K562 (cell line): ENCODE data around the gene DLGAP1.

Experiments
- CTCF ChIP-seq, 3 experiments: IDR thresholded peaks in 2 of 3; conservative IDR thresholded peaks in 1 of 3; 2 replicates each; pipeline ENCODE4 v1.5.1; 2011 to 2012; ENCODE audit warnings: low read length in 3 of 3, mild to moderate bottlenecking in 3 of 3, control low read depth in 2 of 3, improper control_type of control experiment in 1 of 3, inconsistent platforms in 1 of 3, low read depth in 1 of 3, mixed read lengths in 1 of 3, moderate library complexity in 1 of 3; ENCODE audit not compliant: insufficient read depth in 2 of 3
- DIDO1 ChIP-seq: fragments of 450-650 bp; IDR thresholded peaks from 2 replicates; pipeline ENCODE4 v1.6.1; 2016; ENCODE audit warnings: low read depth, missing biosample characterization, missing genetic modification characterization
- ETV6 ChIP-seq, 3 experiments: fragments of 150-350 bp in 1 of 3; sonication (generic) in 1 of 3; formaldehyde crosslinking in 1 of 3; IDR thresholded peaks; 2 replicates each; pipeline versions ENCODE4 v1.6.1 to v1.8.0; 2014 to 2022; ENCODE audit warnings: borderline replicate concordance in 2 of 3, low read depth in 2 of 3, antibody characterized with exemption in 1 of 3, low read length in 1 of 3, mild to moderate bottlenecking in 1 of 3, missing genetic modification reagents in 1 of 3
- FOXK2 ChIP-seq, 2 experiments: fragments of 450-650 bp; IDR thresholded peaks in 1 of 2; conservative IDR thresholded peaks in 1 of 2; 2 replicates each; pipeline ENCODE4 v1.6.1; 2016; ENCODE audit warnings: low read depth in 2 of 2, mild to moderate bottlenecking in 1 of 2
- HNRNPLL ChIP-seq: fragments of 200-400 bp; formaldehyde crosslinking; IDR thresholded peaks from 2 replicates; pipeline ENCODE4 v1.6.1; 2017; ENCODE audit warnings: low read length, low read depth, mild to moderate bottlenecking; ENCODE audit not compliant: poor library complexity, severe bottlenecking
- HNRNPUL1 ChIP-seq: fragments of 200-400 bp; formaldehyde crosslinking; IDR thresholded peaks from 2 replicates; pipeline ENCODE4 v1.6.1; 2017; ENCODE audit warnings: low read length
- ID3 ChIP-seq, 2 experiments: fragments of 250-450 bp in 1 of 2; fragments of 450-650 bp in 1 of 2; sonication (Bioruptor Pico) in 1 of 2; IDR thresholded peaks; 2 replicates each; pipeline versions ENCODE4 v1.6.1 to v1.8.0; 2016 to 2021; ENCODE audit warnings: mild to moderate bottlenecking in 2 of 2, moderate library complexity in 2 of 2, missing compliant biosample characterization in 1 of 2, missing genetic modification characterization in 1 of 2
- MAX ChIP-seq: sonication (generic); formaldehyde crosslinking; IDR thresholded peaks from 2 replicates; pipeline ENCODE4 v1.9.0; 2022; ENCODE audit warnings: mild to moderate bottlenecking, missing genetic modification reagents
- MAZ ChIP-seq, 2 experiments: fragments of 450-650 bp in 1 of 2; sonication (generic) in 1 of 2; formaldehyde crosslinking; IDR thresholded peaks in 1 of 2; conservative IDR thresholded peaks in 1 of 2; 2 replicates each; pipeline versions ENCODE4 v1.4.0 to v1.5.0; 2020; ENCODE audit warnings: mild to moderate bottlenecking in 1 of 2, missing genetic modification reagents in 1 of 2
- MTA1 ChIP-seq: fragments of 450-650 bp; IDR thresholded peaks from 2 replicates; pipeline ENCODE4 v1.6.1; 2017; ENCODE audit warnings: borderline replicate concordance
- MYNN ChIP-seq, 2 experiments: sonication (generic); formaldehyde crosslinking in 1 of 2; IDR thresholded peaks; 2 replicates each; pipeline versions ENCODE4 v1.5.0 to v1.6.1; 2016 to 2020; ENCODE audit warnings: antibody characterized with exemption in 1 of 2, missing genetic modification reagents in 1 of 2
- POLR2AphosphoS5 ChIP-seq: IDR thresholded peaks from 2 replicates; pipeline ENCODE4 v1.6.1; 2011; ENCODE audit warnings: mild to moderate bottlenecking, low read depth, low read length, moderate library complexity; ENCODE audit not compliant: control insufficient read depth, insufficient read depth
- ZBTB40 ChIP-seq, 2 experiments: fragments of 450-650 bp in 1 of 2; sonication (generic) in 1 of 2; formaldehyde crosslinking in 1 of 2; IDR thresholded peaks; 2 replicates each; pipeline versions ENCODE4 v1.7.1 to v1.9.0; 2016 to 2022; ENCODE audit warnings: inconsistent platforms in 1 of 2, mild to moderate bottlenecking in 1 of 2, missing genetic modification reagents in 1 of 2
- ZFP1 ChIP-seq: fragments of 450-650 bp; formaldehyde crosslinking; IDR thresholded peaks from 2 replicates; pipeline ENCODE4 v1.4.0; 2020; ENCODE audit warnings: mild to moderate bottlenecking, mixed read lengths

- TF ChIP-seq HNRNPUL1: no peak
- no peak for TF ChIP-seq MAZ (CRISPR knock-in tag; conservative IDR thresholded peaks at IDR 0.05 in 1 of 2, IDR thresholded peaks at IDR 0.05 in 1 of 2)
- TF ChIP-seq MTA1: no peak
- TF ChIP-seq HNRNPLL: no peak
- no peak for TF ChIP-seq ETV6 (IDR thresholded peaks at IDR 0.05; ENCODE audit: borderline replicate concordance in 1 of 2, low read depth in 2 of 2, low read length in 1 of 2)
- TF ChIP-seq ETV6 (CRISPR knock-in tag; IDR thresholded peaks at IDR 0.05; ENCODE audit: borderline replicate concordance): no peak
- TF ChIP-seq DIDO1: no peak
- TF ChIP-seq MYNN (IDR thresholded peaks at IDR 0.05): no peak
- no peak for TF ChIP-seq MYNN (CRISPR knock-in tag; IDR thresholded peaks at IDR 0.05)
- no peak for TF ChIP-seq POLR2AphosphoS5
- no peak for TF ChIP-seq MAX (CRISPR knock-in tag)
- no peak for TF ChIP-seq ID3 (CRISPR knock-in tag; IDR thresholded peaks at IDR 0.05)
- TF ChIP-seq ID3 (tag; IDR thresholded peaks at IDR 0.05): no peak
- no peak for TF ChIP-seq ZBTB40 (IDR thresholded peaks at IDR 0.05)
- no peak for TF ChIP-seq ZBTB40 (CRISPR knock-in tag; IDR thresholded peaks at IDR 0.05)
- no peak for TF ChIP-seq CTCF (IDR thresholded peaks at IDR 0.05 in 2 of 3, conservative IDR thresholded peaks at IDR 0.05 in 1 of 3; ENCODE audit: insufficient read depth in 2 of 3, low read depth in 1 of 3, low read length in 3 of 3)
- no peak for TF ChIP-seq FOXK2 (conservative IDR thresholded peaks at IDR 0.05 in 1 of 2, IDR thresholded peaks at IDR 0.05 in 1 of 2; ENCODE audit: low read depth in 2 of 2)
- no peak for TF ChIP-seq ZFP1
Measured at GRCh38 chr18:3683483-3683882, 771.6 kb downstream of the DLGAP1 start.
